GM18499 (cell line): ENCODE results near the gene IL2RG.
A peak's percentile ranks its signal among the peaks of the same experiment; 100 is the strongest.

Experiments used
- ATAC-seq: cut with Tn5 transposase; IDR thresholded peaks from one replicate; pipeline ENCODE4 v1.9.1; 2021; ENCODE audit warnings: moderate number of reproducible peaks; ENCODE audit not compliant: insufficient read depth, unreplicated experiment

The IL2RG gene

GRCh38 chrX:71111141-71111843, at the start of gene IL2RG:
IL2RG (minus strand) TSS chrX:71111577; CDS start chrX:71111539, 38 bp downstream.
- ATAC-seq: peak; percentile 63

DNA sequence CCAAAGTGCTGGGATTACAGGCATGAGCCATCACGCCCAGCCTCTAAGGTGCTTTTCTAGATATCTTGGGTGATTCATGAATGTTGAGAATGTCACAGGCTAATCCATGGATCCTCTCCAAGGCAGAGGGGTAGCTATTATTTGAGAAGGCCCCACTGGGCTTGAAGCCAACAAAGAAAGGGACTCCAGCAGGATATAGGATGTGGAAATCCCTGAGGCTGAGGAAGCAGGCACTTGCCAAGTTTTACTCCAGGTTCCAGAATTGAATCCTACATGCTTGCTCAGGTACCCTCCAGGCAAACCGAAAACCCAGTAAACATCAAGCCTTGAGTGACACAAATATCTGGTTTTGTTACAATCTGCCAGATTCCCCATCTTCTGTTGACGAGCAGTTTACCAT, 49.1 kb upstream of the IL2RG start:
- ATAC-seq: no peak

GRCh38 chrX:71159335-71159734, 48.0 kb upstream of the IL2RG start:
- ATAC-seq: no peak

DNA sequence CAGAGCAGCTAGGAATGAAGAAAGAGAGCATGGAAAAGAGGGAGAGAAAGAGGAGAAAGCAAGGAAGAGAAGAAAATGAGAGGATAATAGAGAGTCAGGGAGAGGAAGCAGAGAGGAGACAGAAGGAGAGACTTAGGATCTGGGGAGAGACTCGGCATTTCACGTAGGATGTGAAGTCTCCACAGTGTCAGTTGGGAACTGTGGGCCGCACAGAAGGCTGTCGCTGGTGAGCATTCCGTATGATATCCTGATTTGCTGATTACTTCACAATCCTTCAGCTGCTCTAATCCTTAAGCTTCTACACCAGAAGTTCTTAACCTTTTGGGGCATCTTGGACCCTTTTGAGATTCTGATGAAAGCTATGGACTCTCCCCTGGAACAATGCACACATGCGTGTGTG, 47.2 kb upstream of the IL2RG start:
- ATAC-seq: no peak

DNA sequence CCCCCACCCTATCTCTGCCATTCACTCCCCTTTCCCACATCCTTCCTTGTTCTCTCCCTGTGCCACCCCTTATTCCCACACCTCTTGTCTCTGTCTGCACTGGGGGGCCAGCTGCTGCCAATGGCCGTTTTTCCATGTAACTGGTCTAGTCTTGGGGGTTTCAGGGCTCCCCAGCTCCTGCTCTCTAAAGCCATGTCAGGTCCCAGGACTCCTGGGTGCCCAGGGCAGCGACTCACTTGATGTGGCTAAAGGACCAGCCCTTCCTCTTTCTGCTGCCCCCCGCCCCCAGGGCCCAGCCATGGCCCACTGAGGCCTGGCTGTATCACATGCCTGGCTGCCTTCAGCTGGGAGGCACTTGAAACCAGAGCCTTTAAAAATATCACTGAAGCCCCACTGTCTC, 43.3 kb upstream of the IL2RG start:
- ATAC-seq: no peak

DNA sequence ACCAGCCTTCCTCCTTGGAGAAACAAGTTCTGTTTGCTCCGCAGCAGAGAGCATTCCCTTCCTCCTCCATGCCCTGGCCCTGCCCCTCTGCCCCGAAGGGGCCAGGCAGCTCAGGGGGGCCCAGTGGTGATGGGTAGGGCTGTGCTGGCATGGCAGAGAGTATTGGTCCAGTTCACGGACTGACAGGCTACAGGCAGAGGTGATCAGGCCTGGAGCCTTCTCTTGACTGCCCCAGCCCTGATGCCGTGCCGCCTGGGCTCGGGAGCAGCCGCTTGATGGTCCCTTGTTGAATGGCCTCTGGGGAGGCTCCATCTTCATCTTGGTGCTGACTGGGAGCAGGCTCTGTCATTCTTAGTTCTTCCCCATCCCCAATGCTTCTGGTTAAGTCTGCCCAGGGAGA, 42.8 kb upstream of the IL2RG start:
- ATAC-seq: no peak

- ATAC-seq: no peak
These were observed 40.0 kb upstream of the IL2RG start for GRCh38 chrX:71151366-71151765.

GRCh38 chrX:71148278-71148663, 36.9 kb upstream of the IL2RG start:
- ATAC-seq: no peak

GRCh38 chrX:71147496-71148277, 36.3 kb upstream of the IL2RG start:
- ATAC-seq: no peak

- no peak for ATAC-seq
These were observed 33.3 kb upstream of the IL2RG start, which contains the start of gene NLGN3 for GRCh38 chrX:71144651-71145050. NLGN3 (plus strand) TSS chrX:71144841; CDS start chrX:71147750, 2,909 bp downstream.

DNA sequence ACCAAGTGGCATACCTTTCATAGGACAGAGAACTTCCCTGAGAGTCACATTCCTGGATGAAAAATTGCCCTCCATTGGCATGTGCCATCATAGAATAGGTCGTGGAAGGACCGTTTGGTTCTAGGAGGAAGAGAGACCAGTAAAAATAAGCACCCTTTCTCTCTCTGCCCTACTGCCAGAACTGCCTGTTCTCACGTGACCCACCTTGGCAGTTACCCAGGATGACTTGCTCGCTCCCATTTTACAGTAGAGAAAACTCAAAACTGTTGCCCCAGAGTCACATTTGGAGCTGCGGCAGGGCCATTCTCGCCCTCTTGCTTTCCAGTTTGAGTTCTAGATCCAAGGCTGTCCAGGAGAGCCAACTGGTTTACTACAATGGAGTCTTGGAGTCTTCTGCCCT, 32.1 kb upstream of the IL2RG start:
- ATAC-seq: no peak

DNA sequence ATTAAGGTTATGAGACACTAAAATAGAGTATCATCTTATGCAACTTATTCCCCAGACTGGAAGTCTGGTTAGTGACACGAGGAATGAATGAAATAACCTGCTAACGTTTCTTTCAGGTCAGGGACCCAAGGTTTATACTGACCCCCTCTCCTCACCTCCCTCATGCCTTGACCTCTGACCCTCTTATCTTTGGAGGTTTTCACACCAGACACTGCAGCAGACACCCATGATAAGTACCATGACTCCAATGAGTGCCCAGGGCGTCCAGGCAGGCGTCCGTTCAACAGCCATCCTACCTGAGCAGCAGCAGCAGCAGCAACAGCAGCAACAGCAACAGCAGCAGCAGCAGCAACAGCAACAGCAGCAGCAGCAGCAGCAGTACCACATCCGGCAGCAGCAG, 29.1 kb upstream of the IL2RG start:
- no peak for ATAC-seq

- ATAC-seq: no peak
These were observed 20.1 kb upstream of the IL2RG start for GRCh38 chrX:71131510-71131909.

GRCh38 chrX:71128915-71129765, 17.8 kb upstream of the IL2RG start:
- ATAC-seq: no peak

GRCh38 chrX:71128166-71128833, 16.9 kb upstream of the IL2RG start:
- ATAC-seq: no peak

DNA sequence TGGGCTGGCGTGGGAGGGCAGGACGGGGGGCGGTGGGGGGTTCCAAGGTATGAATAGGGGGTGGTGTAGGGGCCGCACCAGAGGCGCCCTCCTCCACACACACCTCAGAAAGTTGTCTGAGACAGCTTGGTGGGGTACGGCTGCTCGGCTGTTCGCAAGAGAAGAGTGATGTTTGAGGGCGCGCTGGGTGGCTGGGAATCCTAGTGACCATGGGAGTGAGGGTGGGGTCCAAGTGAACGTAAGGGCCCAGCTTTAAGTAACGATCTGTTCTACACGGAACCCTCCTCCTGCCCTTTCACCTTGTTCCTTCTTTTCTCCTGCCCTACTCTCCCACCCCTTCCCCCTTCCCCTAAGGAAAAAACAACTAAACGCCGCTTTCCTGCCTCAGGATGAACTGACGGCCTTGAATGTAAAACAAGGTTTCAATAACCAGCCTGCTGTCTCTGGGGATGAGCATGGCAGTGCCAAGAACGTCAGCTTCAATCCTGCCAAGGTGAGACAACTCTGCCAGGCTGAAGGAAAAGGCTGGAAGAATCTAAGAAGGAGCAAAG, 7.7 kb upstream of the IL2RG start:
- no peak for ATAC-seq

DNA sequence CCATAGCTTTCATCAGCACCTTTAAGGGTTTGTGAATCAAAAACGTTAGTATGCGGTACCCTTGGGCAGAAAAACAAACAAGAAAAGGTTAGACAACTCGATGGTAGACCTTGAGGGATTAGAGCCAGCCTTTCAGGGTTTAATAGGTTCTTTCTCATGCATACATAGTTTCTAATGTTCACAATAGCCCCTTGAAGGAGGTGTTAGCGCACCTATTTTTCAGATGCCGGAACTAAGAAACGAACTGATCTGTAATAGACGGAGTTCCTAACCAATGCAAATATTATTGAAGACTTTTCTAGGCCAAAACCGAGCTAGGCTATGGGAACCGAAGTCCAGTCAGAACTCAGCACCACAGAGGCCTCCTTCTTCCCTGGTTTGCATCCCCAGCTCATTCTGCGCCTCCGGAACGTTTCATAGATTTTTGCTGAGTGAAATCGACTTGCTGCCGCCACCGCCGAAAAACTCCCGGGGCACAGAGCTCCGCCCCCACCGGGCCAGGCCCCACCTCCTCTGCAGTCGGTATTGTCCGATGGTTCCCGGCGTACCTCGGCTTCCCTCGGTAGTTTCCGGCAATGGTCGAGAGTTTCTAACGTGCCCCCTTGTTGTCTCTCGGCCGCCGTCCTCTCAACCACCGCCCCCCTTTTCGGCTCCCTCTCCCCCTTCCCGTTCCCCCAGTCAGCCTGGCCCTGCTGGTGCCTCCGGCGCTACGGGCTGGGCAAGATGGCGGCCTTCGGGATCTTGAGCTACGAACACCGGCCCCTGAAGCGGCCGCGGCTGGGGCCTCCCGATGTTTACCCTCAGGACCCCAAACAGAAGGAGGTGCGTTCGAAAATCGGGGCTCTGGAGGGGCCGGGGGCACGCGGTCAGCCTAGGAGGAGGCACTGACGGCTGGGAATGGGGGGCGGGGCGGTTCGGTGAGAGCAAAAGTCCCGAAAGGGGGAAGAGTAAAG, 6.9 kb upstream of the IL2RG start, which contains the start of gene MED12:
Gene MED12 (plus strand): TSS at position 565 of the 953 bp plus-strand sequence. CDS start 159 bp downstream, at position 724.
- ATAC-seq: peak; percentile 46

DNA sequence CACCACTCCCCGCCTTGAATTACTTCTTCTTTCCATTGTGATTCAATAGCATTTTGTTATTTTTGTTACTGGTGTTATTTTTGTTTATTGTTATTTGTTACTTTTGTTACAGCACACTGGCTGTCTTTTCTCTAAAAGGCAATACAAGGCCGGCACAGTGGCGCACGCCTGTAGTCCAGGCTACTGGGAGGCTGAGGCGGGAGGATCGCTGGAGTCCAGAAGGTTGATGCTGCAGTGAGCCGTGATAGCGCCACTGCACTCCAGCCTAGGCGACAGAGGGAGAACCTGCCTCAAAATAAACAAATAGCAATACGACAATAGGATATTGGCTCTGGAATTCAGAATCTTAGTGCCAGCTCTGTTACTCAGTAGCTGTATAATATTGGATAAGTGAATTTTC, 6.0 kb upstream of the IL2RG start:
- no peak for ATAC-seq

GRCh38 chrX:71111921-71112431, 599 bp upstream of the IL2RG start:
- ATAC-seq: peak; percentile 14
